GM19239 (cell line): Measurements from ENCODE around the gene NEO1.
A peak's percentile ranks its signal among the peaks of the same experiment; 100 is the strongest.

Source experiments
- DNase-seq: peaks from one replicate; pipeline ENCODE4 v3.0.0; 2011; ENCODE audit warnings: low spot score; ENCODE audit not compliant: insufficient read length
- FAIRE-seq: peaks from 2 replicates; lab custom pipeline; 2011; peaks lifted over from hg19 to GRCh38; lab: Jason Lieb, UNC

The NEO1 gene

DNA sequence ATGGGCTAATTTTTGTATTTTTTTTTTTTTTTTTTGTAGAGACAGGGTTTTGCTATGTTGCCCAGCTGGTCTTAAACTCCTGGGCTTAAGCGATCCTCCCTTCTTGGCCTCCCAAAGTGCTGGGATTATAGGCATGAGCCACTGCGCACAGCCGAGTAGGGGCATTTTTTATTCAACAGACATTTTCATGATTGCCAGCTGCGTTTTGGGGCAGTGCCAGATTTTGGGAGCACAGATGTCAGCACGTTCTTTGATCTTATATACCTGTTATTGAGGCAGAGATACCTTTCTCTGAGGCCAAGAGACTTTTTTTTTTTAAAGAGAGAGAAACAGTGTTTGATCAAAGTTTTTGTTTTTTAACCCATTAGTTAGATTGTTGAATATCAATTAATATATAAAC lies 16.8 kb downstream of the NEO1 start:
- FAIRE-seq, result no peak
- no peak for DNase-seq

DNA sequence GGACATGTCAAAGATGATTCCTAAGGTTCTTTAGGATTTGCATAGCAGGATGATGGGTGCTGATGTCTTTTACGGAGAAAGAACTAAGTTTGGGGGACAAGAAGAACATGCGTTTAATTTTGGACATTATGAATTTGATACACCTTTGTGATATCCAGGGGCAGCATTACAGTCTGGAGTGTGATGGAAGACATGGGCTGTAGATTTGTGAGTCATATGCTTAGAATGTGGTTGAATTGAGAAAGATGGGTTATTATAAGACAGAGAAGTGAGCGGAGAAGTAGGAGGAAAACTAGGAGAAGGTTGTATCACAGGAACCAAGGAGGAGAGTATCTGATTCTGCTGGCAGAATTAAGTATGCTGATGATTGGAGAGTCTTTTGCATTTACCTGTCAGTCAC lies 20.6 kb downstream of the NEO1 start:
- FAIRE-seq, result no peak
- DNase-seq, result no peak

DNA sequence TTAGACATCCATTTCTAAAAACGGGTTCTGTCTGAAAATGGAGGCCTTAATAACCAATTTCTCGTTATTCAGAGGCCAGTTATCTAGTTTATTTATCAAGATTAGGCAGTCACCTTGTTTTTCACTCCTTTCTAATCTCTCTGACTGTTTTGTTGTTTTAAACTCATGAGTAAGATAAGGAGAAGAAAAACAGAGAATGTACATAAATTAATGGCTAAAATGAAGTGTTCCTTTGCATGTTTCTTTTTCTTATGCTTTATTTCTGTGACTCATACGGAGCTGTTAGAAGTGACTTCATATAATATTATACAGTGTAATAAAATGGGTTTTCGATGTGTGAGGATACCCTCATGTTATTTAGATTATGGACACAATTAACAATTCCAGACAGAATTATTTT lies 22.0 kb downstream of the NEO1 start:
- no peak for FAIRE-seq
- DNase-seq, result no peak

DNA sequence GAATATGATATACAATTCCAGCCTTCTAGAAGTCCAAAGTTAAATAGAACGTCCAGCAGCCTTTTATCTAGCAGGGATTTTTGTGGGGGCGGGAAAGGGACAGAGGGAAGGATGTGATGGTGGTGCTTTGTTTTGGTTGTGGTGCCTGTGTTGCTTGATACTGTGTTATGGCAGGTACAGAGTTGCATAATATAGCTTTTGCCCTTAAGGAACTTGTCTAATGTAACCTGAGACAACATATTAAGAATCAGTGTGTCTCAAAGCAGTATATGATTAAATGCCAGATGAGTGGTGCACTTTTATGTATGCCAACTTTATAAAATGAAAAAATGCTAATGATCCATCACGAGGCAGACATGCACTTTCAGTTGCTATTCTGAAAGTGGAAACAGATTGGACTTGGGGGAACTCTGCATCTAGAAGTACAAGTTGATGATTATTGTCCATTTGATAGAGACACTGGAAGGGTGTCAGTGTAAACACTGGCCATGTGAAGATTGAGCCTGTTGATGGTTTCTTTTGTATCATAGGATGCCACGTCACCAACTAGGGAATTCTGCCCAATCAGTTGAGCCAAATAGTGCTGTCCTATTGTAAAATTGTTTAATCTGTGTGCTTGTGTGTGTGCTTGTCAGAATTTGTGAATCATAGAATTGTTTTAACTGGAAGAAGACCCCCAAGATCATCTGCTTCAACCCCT lies 23.0 kb downstream of the NEO1 start:
- FAIRE-seq, result no peak
- DNase-seq, result no peak

DNA sequence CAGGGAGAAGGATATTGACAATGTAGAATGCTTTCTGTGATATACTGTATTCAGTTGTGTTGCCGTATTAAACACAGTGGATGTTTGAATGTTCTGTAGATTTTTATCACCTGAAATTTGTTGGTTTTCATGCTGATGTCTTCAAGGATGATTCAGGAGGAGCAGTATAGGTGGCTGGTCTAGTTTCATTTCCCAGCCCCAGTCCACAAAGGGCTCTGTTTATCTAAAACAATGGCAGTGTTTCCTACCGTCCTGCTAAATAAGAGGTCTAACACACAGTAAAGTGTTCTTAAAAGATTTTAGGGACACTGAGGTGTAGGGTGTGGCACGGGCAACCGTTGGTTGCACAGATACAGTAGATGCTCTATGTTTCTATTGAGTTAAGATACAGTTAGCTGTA lies 26.0 kb downstream of the NEO1 start:
- DNase-seq (no peak), FAIRE-seq (no peak)

DNA sequence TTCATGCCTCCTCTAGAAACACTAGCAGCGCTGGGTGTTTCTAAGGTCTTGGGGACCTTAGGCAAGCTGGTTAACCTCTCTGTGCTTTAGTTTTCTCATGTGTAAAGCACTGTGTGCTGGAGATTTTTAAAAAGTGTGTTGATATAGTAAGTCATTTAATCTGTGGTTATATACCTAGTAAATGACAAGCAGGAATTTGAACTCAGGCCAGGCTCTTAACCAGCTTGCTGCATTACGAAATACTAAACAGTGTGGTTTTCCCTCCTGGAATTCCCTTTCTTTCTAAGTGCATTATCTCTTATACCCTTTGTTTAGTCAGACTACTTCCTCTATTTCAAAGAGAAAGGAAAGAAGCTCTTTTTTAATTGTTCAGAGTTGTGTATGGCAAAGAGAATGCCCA lies 26.5 kb downstream of the NEO1 start:
- FAIRE-seq, result no peak

DNA sequence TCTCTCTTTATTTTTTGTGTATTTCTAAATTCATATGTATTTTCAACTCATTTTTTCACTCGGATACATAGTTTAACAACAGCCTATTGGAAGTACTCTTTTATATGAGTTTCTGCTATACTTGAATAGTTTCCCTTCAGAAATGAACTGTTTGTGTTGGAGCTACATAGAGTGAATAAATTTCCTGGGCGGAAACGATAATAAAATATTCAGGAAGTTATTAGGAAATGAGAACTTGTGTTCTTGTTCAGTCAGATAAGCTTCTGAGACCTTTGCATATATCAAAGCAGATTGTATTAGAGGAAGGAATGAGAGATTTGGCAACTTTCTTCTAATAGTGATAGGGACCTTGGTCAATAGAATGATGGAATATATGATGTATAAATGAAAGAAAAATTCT lies 27.3 kb downstream of the NEO1 start:
- no peak for FAIRE-seq
- no peak for DNase-seq

More for the DNA sequence above, 26.5 kb downstream of the NEO1 start:
- DNase-seq, result no peak

DNA sequence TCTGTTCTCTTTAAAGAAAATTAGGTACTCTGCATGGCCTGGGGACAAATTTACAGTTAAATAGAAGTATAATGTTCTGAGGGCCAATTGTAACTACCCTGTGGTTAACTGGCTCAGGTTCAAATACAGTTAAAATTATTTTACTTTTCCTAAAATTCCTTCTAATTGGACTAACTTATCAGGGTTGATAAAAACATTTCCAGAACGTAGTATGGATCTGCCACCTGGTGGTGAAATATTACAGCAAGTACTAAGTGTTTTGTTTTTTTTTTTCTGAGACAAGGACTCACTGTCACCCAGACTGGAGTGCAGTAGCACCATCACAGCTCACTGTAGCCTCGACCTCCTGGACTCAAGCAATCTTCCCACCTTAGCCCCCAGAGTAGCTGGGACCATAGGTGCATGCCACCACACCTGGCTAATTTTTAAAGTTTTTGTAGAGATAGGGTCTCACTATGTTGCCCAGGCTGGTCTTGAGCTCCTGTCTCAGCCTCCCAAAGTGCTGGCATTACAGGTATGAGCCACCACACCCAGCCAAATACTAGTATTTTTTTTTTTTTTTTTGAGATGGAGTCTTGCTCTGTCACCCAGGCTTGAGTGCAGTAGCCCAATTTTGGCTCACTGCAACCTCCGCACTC lies 29.2 kb downstream of the NEO1 start:
- DNase-seq, result no peak
- FAIRE-seq, result peak; percentile 47

DNA sequence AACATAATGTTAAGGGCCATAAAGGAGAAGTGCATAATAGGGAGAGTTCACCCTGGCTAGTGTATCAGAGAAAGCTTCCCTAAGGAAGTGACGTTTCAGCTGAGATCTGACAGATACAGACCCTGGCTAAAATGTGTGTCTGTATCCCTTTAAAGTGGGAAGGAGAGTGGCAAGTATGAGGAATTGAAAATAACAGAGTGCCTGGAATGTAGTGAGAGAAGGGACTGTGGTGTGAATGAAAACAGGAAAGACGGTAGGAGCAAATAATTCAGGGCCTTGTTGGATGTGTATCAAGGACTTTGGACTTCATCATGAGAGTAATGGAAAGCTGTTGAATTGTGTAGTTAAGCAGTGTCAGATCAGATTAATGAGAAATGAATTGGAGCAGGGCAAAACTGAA lies 30.5 kb downstream of the NEO1 start:
- DNase-seq, result no peak
- FAIRE-seq, result no peak

DNA sequence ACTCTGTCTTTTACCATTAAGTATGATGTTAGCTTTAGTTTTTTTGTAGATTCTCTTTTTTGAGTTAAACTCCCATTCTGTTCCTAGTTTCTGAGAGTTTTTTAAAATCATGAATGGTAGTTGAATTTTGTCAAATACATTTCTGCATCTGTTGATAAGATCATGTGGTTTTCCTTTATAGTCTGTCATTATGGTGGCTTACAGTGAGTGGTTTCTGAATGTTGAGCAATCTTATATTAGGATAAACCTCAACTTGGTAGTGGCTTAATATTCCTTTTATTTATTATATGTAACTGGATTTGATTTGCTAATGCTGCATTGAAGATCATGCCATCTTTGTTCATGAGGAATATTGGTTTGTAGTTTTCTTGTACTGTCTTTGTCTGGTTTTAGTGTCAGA lies 34.8 kb downstream of the NEO1 start:
- FAIRE-seq, result no peak
- no peak for DNase-seq

DNA sequence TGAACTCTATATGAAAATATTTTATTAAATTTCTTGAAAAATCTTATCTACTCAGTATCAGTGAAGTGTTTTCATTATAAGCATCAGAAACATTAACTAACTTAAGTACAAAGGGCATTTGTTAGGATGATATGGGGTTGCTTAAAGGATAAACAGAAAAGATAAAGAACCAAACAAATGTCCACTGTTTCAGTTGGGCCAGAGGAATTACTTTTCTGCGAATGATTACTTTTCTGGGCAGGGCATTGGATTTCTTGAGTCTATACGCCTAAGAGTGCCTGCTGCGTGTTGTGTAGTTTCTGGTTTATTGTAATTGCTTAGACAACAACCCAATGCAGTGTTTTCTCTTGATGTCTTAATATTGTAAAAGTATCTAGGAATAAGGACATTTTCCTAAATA lies 52.8 kb downstream of the NEO1 start:
- DNase-seq (no peak), FAIRE-seq (no peak)

DNA sequence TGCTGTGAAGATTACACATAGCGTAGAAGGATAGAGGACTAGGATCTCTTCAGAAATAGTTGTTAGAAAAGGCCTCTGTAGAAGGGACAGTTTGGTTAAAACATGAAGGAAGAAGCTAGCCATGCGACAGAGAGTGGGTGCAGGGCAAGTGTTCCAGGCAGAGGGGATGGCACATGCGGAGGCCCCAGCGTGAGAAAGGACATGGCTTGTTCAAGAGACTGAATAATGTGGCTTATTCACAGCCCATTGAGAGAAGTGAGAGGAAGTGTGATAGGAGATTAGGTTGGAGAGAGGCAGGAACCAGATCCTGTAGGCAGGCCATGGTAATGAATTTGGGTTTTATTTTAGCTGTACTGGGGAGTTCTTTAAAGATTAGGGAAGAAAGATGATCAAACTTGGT lies 56.4 kb downstream of the NEO1 start:
- FAIRE-seq (no peak), DNase-seq (no peak)

DNA sequence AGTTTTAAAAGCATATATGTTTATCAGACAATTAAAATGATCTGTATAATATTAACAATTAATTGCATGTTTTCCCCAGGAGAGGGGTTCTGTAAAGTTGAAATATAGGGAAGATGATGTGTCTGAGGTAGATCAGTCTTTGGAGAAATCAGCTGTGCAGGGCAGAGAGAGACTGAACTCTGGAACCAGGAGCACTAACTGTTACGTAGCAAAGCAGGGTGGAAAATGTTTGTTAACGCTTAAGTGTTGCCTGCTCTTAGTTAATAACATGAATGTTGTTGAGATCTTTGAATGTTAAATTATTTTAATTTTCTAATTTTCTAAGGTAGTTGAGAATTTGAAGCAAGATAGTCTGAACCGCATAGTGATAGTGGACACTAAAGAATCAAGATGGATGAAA lies 57.5 kb downstream of the NEO1 start:
- FAIRE-seq, result no peak
- DNase-seq, result no peak

DNA sequence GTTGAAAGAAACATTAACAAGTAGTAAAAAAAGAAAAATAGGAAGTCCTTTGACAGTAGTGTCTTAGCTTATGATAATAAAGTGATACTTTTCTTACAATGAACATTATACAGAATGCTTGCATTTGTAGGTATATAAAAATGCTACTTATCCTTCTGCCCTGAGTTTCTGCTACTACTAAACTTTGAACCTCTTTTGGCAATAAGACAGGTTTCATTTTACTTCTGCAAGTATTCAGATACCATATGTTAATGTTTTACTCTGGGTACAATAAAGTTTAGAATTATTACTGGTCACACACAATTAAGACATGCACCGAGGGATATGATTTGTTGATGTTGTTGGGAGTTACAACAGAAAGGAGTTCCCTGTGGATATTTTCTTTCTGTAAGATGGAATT lies 57.9 kb downstream of the NEO1 start:
- FAIRE-seq, result no peak
- no peak for DNase-seq

DNA sequence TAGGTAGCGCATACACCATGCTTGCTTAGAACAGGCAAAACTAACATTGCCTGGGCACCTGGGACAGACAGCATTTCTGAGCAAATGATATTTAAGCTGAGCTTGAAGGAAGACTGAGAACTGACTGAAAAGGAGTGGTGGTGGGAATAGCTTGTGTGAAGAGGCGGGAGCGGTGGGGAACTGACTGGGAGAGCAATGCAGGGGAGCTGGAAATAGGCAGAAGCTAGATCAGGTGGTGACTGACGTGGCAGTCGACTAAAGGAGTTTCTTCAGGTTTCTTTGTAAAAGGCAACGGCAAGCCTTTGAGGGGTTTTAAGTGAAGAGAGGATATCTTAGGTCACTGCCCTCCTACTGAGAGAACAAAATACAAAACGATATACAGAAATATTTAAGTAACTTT lies 61.8 kb downstream of the NEO1 start:
- no peak for DNase-seq
- FAIRE-seq, result no peak

DNA sequence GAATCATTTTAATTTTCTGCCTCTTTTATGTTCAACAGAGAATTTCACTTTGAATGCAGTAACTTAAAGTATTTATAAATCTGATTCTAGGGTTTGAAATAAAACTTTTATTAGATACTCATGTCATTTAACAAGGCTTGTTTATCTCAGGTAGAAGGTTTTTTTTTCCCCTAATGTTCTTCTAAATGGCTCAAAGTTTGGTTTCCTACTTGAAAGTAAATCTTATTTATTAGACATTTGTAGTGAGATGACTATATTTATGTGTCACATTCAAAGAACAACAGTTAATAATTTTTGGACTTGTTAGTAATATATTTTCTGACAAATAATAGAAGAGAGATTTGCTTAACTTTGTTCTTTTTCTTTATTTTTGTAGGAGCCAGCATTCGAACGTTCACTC lies 63.9 kb downstream of the NEO1 start:
- no peak for FAIRE-seq

DNA sequence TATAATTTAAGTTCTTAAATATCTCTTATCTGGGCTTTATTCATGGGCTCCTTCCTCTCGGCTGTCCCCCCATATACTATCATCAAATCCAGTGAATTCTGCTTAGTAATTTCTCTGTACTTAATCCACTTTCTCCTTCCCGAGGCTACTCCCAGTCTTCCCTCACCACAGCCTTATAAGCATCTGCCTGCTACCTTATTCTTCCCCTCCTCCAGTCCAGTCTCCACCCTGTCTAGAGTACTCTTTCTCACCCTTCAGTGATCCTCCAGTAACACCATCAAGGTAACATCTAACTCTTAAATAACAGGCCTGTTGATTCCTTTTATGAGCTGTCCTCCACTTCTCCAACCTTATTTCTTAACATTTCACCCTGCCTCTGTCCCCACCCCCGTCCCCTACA lies 65.8 kb downstream of the NEO1 start:
- FAIRE-seq (no peak), DNase-seq (no peak)

More for the DNA sequence above, 63.9 kb downstream of the NEO1 start:
- no peak for DNase-seq

DNA sequence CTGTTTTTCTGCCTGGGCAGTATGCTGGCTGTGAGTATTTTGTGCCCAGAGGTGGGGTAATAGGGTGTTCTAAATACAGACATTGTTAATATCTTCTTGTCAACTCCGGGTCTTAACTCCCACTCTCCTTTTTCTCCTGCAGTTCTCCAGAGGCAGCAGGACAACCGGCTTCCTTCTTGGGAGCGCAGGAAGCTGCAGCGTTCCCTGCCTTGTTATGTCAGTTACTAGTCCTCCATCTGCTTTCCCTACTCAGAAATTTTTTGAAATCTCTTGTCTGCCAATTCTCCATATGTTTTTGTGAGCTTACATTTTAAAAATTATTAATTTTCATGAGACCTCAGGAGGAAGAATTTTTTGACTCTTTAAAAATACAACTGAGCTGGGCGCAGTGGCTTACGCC lies 67.2 kb downstream of the NEO1 start:
- FAIRE-seq (no peak), DNase-seq (no peak)

DNA sequence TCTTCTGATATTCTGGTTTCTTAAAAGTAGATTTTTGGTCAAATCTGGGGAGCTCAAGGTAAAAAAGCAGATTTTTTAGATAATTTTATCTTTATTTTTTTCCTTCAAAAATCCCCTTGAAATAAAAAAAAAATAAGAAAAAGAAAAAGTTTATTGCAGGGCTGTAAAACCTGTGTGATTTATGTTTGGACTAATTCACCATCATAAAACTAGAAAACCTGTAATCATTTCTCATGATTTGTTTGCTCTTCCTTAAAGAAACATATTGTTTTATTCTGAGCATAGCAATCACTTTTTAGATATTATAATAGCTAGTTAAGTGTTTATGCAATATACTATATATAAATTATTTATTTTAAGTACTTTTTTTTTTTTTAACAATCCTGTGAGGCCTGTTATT lies 68.0 kb downstream of the NEO1 start:
- no peak for FAIRE-seq
- DNase-seq, result no peak

DNA sequence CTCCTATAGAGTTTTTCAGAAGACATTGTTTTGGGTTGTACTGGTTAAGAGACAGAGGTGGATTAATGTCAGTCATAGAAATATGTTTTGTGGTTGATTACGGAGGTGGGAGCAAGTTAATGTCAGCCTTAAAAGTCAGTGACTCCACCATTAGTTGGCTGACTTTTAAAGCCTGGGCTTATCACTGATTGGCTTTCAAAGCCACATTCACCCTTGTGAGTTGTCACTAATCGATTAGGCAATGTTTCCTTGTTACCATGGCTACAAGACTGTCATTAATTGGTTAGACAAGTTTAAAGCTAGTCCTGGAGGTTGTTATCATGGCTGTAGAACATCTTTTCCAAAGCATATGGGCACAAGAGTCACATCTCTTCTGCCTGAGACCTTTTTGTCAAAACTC lies 73.0 kb downstream of the NEO1 start:
- FAIRE-seq (no peak), DNase-seq (no peak)

DNA sequence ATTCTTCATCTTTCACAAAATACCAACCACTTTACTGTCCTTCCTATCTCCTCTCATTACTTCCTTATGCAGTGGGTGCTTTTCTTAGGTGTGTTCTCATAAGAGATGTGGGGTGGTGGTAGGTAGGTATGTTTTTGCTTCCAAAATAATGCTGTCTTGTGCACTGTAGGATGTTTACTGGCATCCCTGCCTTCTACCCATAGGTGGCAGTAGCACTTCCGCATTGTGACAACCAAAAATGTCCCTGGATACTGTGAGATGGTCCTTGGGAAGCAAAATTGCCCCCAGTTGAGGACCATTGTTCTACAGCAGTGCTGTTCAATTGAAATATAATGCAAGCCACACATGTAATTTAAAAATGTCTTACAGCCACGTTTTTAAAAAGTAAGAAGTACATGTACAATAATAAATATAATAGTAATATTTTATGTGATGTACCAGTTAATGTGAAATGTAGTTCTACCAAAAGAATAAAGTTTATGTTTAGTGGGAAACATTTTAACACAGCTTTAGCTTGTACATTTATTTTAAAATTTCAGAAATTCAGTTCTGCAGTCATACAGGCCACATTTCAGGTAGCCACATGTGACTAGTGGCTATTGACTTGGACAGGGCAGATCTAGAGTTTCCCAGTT lies 75.2 kb downstream of the NEO1 start:
- FAIRE-seq (peak; percentile 89), DNase-seq (peak; percentile 15)

DNA sequence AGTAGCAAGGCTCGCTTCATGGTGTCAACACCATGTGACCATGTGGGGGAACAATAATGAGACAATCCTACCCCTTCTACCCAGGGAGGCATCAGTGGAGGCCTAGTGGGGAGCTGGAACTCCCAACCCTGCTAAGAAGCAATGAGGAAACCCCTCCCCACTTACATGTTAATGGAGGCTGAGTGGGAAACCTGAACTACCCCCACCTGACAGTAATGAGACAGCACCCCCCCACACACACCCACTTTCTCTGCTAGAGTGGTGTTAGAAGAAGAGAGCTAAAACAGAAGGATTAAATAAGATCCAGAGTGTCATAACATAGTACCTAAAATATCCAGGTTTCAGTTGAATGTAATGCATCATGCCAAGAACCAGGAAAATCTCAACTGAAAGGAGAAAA lies 78.6 kb downstream of the NEO1 start:
- FAIRE-seq, result no peak
- DNase-seq, result no peak
